Skin of body (tissue), 2 donors: ENCODE results near the gene MIEF2. TPM values are rescaled to one million over a fixed set of nuclear protein-coding genes. Genes with fewer than 3 reads are reported as not detected.

Experiments used
- DNase-seq: peaks from one replicate; lab custom pipeline; 2025; lab: John Stamatoyannopoulos, UW
- total RNA-seq: library from RNA; depleted of rRNA; stranded (reverse); fragments of >200 nt; gene quantifications from one replicate; pipeline ENCODE4 v1.2.3, GENCODE V29; 2014

The MIEF2 gene
- total RNA-seq, 1 donor from 2014 or later, result 9.9 TPM

DNA sequence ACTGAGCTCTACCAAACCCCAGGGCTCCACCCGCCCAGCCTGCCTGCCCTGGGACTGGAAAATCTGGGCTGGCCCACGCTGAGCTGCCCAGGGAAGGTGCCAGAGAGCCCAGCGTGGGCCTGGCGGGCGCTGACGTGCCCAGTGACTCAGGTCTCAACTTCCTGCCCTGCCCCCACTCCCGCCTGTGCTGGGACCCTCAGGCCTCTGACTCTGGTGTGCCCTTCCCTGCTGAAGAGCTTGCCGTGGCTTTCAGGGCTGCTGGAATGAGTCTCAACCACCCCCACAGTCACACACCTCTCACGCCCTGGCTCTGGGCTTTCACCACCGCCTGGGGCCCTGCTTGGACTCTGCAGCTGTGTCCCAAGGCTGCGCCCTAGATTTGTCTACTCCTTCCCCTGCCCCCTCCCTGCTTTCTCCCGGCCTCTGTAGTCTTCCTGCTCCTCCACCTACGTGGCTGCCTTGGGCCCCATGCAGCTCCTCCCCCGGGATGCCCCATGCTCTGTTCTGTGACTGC, 24.7 kb upstream of the MIEF2 start:
- DNase-seq, result no peak

GRCh38 chr17:18236494-18236893, 24.0 kb upstream of the MIEF2 start:
- no peak for DNase-seq

DNA sequence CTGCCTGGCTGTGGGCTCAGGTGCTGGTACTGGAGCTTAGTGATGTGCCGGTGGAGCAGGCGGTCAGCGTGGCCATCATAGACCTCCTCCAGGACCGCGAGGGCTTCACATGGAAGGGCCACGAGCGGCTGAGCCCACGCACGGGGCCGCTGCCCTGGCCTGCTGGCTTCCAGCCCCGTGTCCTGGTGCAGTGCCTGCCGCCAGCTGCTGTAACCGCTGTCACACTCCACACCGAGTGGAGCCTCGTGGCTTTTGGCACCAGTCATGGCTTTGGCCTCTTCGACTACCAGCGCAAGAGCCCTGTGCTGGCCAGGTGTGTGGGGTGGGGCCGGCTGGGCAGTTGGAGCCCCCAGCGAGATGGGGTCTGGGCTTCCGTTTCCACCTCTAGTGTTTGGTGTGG, 23.0 kb upstream of the MIEF2 start:
- no peak for DNase-seq

GRCh38 chr17:18238299-18238698, 22.2 kb upstream of the MIEF2 start:
- DNase-seq, result no peak

GRCh38 chr17:18240449-18240848, 20.0 kb upstream of the MIEF2 start:
- DNase-seq, result no peak

DNA sequence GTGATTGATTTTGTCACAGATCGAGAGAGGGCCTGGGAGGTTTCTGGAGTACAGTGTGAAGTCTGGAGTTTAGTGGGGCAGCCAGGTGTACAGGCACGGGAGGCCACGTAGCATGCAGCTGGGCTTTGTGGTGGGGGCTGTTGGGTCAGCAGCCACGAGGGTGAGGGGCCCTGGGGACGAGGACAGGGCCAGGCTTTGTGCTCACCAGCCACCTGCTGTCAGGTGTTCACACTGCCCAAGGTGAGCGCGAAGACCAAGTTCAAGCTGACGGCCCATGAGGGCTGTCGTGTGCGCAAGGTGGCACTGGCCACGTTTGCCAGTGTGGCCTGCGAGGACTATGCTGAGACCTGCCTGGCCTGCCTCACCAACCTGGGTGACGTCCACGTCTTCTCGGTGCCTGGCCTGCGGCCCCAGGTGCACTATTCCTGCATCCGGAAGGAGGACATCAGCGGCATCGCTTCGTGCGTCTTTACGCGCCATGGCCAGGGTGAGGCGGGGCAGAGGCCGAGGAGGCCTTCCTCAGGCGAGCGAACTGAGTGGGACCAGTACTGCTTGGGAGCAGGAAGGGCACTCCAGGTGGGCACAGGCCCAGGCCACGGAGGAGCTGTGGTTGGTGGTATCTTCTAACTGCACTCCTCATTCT, 19.1 kb upstream of the MIEF2 start:
- DNase-seq, result no peak

GRCh38 chr17:18245038-18245776, 15.3 kb upstream of the MIEF2 start:
- DNase-seq, result no peak

DNA sequence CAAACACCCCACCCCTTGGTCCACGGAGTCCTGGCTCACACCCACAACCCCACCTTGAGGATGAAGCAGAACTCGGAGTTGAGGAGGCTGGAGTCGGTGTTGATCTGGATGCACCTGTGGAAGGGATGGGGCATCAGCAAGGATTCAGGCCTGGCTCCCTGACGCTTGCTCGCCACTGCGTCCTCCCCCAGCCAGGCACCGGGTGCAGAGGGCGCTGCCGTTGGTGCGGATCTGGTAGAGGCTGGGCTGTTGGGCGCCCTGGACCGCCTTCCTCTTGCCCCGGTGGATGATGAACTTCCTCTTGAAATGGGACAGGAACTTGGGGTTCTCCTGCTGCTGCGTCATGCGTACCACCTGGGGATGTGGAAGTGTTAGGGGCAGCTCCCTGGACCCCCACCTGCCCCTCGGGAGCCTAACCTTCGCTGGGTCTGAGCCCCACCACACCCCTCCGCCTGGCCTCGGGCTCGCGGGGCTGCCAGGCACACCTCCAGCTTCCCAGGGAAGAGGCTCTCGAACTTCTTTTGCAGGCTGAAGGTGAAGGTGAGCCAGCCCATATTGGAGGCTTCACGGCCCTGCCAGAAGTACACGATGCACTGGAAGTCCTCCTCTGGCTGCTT, 14.2 kb upstream of the MIEF2 start:
- no peak for DNase-seq

DNA sequence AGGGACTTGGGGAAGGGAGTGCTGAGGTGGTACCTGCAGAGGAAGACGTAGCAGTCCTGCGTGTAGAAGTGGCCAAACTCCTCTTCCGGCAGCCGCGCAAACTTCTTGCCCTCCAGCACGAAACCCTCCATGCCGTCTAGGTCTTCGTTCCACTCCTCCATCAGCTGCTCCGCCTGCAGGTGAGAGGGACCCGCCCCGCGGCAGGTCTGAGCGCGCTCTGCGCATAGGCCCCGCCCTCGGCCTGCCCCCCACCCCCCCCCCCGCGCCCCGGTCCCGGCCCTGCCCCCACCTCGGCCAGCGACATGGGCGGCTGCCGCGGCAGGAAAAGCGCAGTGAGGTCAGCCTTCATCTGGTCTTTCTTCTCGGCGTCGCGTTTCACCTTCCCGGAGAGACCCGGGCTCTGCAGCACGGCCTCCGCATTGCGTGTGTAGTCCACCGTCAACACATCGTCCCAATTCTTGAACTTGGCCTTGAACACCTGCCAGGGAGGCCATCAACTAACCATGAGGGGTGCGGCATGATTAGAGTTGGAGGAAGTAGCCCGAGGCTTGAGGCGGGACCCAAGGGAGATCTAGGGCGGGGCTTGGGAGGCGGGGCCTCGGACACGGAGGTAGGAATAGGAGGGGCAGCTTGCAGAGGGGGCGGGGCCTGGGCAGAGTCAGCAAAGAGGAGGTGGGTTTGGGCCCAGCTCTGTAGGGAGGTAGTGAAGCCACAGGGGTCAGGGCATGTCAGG, 13.4 kb upstream of the MIEF2 start:
- no peak for DNase-seq

DNA sequence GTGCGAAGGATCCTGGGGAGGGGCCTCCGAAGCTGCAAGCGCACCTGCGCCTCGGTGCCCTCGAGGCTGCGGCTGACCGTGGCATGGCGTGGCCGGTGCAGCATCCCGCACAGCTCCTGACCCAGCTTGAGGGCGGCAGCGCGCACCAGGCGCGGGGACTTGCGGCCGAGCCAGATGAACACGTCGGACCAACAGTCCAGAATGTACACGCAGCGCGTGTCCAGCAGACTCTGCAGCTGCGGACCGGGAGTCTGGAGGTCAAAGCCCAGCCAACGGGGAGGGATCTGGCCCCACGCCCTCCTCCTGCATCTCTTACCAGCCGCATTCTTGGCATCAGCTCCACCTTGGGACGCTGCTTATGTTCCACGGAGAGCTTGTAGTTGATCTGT, 12.9 kb upstream of the MIEF2 start:
- no peak for DNase-seq

DNA sequence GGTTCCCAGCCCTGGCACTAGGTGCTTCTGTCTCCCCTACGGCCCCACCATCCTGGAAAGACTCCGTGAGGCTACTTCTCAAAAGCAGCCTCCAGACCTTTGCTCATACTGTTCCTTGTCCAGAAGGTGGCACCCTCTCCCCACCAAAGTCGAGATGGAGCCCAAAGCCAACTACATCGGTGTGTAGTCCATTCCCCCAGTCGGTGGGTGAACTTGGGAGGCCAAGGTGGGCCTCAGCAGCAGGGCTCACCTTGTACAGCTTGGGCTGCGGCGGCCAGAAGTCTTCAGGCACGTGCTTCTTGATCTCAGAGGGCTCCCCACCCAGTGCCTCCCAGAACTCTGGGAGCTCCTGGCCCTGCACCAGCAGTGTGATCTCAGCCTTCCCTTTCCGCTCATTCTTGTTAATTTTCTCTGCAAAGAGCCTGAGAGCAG, 12.1 kb upstream of the MIEF2 start:
- DNase-seq, result peak; percentile 54

DNA sequence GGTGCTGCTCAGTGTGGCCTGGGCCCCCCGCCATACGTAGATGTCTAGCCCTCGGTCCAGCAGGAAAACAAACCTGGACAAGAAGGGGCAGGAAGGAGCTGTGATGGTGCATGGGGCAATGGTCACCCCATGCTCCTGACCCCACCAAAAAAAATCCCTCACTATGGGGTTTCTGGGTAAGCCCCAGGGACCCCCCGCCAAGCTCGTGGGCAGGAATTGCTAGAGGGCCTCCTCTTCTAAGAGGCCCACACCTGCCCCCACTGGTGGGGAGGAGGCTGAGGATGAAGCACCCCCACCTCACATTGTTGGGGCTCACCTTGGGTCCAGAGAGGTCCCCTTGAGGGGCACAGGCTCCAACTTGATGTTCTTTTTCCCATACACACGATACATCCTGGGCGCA, 11.7 kb upstream of the MIEF2 start:
- no peak for DNase-seq

GRCh38 chr17:18250259-18250658, 10.2 kb upstream of the MIEF2 start:
- no peak for DNase-seq

DNA sequence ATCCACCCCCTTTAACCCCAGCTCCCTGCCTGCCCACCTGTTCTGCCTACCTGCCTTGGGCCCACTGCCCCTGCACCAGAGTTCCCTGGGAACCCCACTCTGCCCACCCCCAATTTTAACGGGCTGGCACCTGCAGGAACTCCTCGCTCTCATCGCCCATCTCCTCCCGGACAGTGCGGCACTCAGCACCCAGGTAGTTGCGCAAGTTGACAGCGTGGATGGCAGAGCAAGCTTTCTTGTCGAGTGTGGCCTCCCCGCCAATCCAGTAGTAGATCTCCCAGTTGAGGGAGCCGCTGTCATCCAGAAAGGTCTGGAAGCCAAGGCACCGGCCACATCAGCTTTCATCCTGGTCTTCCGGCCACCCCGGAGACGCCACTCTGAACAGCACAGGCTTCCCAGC, 9.8 kb upstream of the MIEF2 start:
- no peak for DNase-seq

DNA sequence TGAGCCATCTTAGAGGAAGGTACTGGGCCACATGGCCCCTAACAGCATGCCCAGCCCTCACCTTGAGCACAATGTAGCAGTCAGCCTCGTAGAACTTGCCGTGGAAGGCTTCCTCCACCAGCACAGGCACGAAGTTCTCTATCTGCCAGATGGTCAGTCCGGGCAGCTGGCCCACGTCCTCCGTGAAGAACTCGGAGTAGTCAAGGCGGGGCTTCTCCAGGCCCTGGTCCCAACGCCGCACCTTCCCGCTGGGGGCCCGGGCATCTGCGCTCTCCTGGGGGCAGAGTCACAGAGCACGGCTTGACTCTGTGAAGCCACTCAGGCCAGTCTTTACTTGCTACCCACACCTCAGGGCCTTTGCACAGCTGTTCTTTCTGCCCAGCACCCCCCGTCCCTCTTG, 9.3 kb upstream of the MIEF2 start:
- DNase-seq, result no peak

DNA sequence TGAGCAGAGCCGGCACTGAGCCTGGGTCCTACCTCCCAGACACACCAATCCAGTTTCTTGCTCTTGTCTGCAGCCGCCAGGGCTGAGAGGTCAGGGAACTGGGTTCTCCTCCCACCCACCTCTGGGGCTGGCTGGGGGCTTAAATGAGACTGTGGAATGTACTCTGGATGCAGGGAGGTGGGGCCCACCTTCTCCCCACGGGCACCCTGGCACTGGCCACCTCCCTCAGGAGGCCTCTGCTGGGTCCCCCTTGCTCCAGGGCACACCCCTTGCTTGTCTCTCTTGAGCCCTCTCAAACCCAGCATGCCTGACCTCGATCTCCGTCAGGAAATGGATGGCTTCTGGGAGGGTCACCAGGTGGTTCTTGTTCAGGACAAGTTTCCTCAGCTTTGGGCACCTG, 8.3 kb upstream of the MIEF2 start:
- DNase-seq, result no peak

GRCh38 chr17:18253187-18253884, 7.1 kb upstream of the MIEF2 start:
- no peak for DNase-seq

DNA sequence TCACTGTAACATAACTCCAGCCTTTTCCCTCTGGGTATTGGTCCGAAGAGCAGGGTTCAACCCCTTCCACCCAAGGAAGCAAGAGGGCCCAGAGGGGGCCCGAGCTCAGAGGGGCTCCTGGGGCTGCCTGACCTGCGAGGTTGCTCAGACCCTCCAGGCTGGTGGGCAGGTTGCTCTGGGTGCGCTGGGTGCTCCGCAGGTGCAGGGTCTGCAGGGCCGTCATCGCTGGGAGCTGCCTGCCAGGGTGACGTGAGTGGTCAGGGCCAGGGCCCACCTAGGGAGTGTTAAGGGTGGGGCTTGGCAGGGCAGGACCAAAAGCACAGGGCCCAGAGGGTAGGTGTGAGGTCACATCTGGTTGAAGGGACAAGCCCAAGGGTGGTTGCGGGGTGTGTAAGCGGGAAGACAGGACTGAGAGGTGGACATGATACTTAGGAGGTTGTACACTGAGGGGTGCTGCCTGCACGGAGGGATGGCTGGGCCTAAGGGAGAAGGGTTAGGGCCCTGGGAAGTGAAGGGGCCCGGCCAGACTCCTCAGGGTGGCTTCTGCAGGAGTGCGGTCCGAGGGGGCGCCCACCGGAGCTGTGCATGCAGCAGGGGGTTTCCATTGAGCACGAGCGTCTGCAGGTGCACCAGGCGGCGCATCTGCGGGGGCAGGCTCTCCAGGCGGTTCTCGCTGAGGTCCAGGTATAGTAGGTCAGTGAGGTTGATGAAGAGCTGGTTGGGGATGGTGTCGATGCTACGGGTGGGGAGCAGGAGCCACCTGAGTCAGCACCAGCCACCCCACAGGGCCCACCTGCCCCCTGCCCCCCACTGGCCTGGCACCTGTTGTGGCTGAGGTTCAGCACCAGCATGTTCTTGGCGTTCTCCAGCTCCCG, 6.3 kb upstream of the MIEF2 start:
- DNase-seq, result no peak

- DNase-seq, result no peak
These were observed 5.4 kb upstream of the MIEF2 start for GRCh38 chr17:18254888-18255649.

- no peak for DNase-seq
These were observed 4.1 kb upstream of the MIEF2 start for GRCh38 chr17:18256351-18256750.
